Pancreas (tissue), 10 donors: ENCODE data around the gene IPO13. TPM values are rescaled to one million over a fixed set of nuclear protein-coding genes. Genes with fewer than 3 reads are reported as not detected.

ENCODE experiments used
- ATAC-seq, 4 donors: fragments of 200-7000 bp; cut with Tn5 transposase; one replicate each; pipeline versions ENCODE4 v1.8.0 to v1.9.1; 2020; ENCODE audit warnings: mild to moderate bottlenecking in 4 of 4, moderate library complexity in 4 of 4
- DNase-seq, 6 donors: peaks; one replicate each; pipeline ENCODE4 v3.0.0-alpha.2; 2020
- FAIRE-seq: peaks from 2 replicates; lab custom pipeline; 2012; peaks lifted over from hg19 to GRCh38; lab: Jason Lieb, UNC
- H3K27ac ChIP-seq, 4 donors: fragments of 200-600 bp; sonication (generic); 1 replicate in 3 of 4; 2 replicates in 1 of 4; pipeline versions ENCODE4 v1.5.0 to v1.8.0; 2020
- H3K27me3 ChIP-seq, 4 donors: fragments of 200-600 bp; one replicate each; pipeline ENCODE4 v1.8.0; 2021
- H3K36me3 ChIP-seq, 3 donors: fragments of 200-600 bp; sonication (generic) in 1 of 3; one replicate each; pipeline versions ENCODE4 v1.5.0 to v1.8.0; 2020 to 2021
- H3K4me1 ChIP-seq, 3 donors: fragments of 200-600 bp; one replicate each; pipeline ENCODE4 v1.8.0; 2021
- H3K4me3 ChIP-seq, 4 donors: fragments of 200-600 bp; sonication (generic) in 2 of 4; one replicate each; pipeline versions ENCODE4 v1.5.0 to v1.8.0; 2020 to 2021
- H3K9me3 ChIP-seq, 4 donors: fragments of 200-600 bp; one replicate each; pipeline ENCODE4 v1.8.0; 2021
- CTCF ChIP-seq, 4 donors: fragments of 200-600 bp; sonication (generic) in 3 of 4; IDR thresholded peaks; one replicate each; pipeline versions ENCODE4 v1.5.0 to v1.8.0; 2021; ENCODE audit warnings: antibody characterized with exemption in 4 of 4
- WGBS, 2 donors: extraction: QIAGEN DNeasy Blood & Tissue Kit; methylation state at CpG; one replicate each; pipeline ENCODE4 v1.1.7; 2013; 5-methylcytosine and 5-hydroxymethylcytosine counted together
- intact Hi-C, 3 donors: fragments of 100-400 bp; cut with DNase I; formaldehyde crosslinking; loops; one replicate each; pipeline versions ENCODE4 v1.11.1 to v1.14.2; 2022
- polyA plus RNA-seq, 2 donors: library from polyadenylated mRNA; stranded (reverse); fragments of 200-250 nt; gene quantifications; one replicate each; pipeline ENCODE4 v1.2.3, GENCODE V29; 2013
- total RNA-seq, 6 donors: library from RNA; stranded (reverse); fragmentation: NEBNext Ultra II Directional in 4 of 6; extraction: Animal tissue kit (Norgen Biotek cat#: 25700) in 4 of 6; gene quantifications; one replicate each; pipeline versions ENCODE4 v1.2.1 to v1.2.4, GENCODE V29; 2021 to 2023
- donor health status: healthy with polysubstance abuse.
- donor health status: DM: no; HTN: no; CAD: no; lungs with moderate emphysema.
- donor health status: DM: no; HTN: no; CAD: no.
- donor health status: control.
- donor health status: control.
- donor health status: Bipolar disorder and iron deficiency.
- donor health status: DM: yes; HTN: yes; CAD: no.
- donor health status: DM: no; HTN: no; CAD: no.
- donor health status: DM: no; HTN: no; CAD: no.
- donor health status: DM: yes; HTN: yes; CAD: no.

The IPO13 gene
- total and polyA plus RNA-seq, 8 donors = 6.7 to 24.3 (median 10.6) TPM

- H3K4me1 ChIP-seq = no peaks in the 10 kb centered on the region
- 81 to 87% methylated on average over 9 of the region's 9 CpGs for WGBS, 2 donors
- H3K36me3 ChIP-seq = peaks cover 0 to 17% (median 0%) of the 10 kb centered on the region in 3 donors
- H3K9me3 ChIP-seq = no peaks in the 10 kb centered on the region
- no peak overlapping the region for H3K4me3 ChIP-seq
- no peak for DNase-seq
- intact Hi-C loops = no loop called here
- no peak for ATAC-seq
- no peak for TF ChIP-seq CTCF (IDR thresholded peaks at IDR 0.05)
- H3K27me3 ChIP-seq = no peaks in the 10 kb centered on the region
- FAIRE-seq = no peak
- no peak overlapping the region for H3K27ac ChIP-seq
These were observed 11.9 kb downstream of the IPO13 start for GRCh38 chr1:43958351-43959255.

- Histone ChIP-seq H3K36me3 (peaks cover 0 to 17% (median 0%) of the 10 kb centered on the region in 3 donors), H3K27ac (no peak overlapping the region), H3K4me1 (no peaks in the 10 kb centered on the region), H3K27me3 (no peaks in the 10 kb centered on the region), H3K9me3 (no peaks in the 10 kb centered on the region), H3K4me3 (no peak overlapping the region)
- no peak for TF ChIP-seq CTCF (IDR thresholded peaks at IDR 0.05)
- DNase-seq = no peak
- WGBS, 2 donors = 91 to 93% methylated on average over 8 of the region's 8 CpGs
- FAIRE-seq = no peak
- intact Hi-C loops = no loop called here
- ATAC-seq = no peak
These were observed 14.0 kb downstream of the IPO13 start for GRCh38 chr1:43960798-43961197.

GRCh38 chr1:43961692-43962091, 14.9 kb downstream of the IPO13 start:
- no peak for DNase-seq
- WGBS, 2 donors = 80 to 85% methylated on average over 3 of the region's 3 CpGs
- ATAC-seq = no peak
- H3K4me1 ChIP-seq = no peaks in the 10 kb centered on the region
- H3K4me3 ChIP-seq = no peak overlapping the region
- no peak for TF ChIP-seq CTCF (IDR thresholded peaks at IDR 0.05)
- FAIRE-seq = no peak
- no peaks in the 10 kb centered on the region for H3K27me3 ChIP-seq
- H3K36me3 ChIP-seq = peaks cover 0 to 17% (median 0%) of the 10 kb centered on the region in 3 donors
- intact Hi-C loops = no loop called here
- H3K27ac ChIP-seq = no peak overlapping the region
- H3K9me3 ChIP-seq = no peaks in the 10 kb centered on the region

- no peak for ATAC-seq
- FAIRE-seq = no peak
- H3K4me3 ChIP-seq = no peak overlapping the region
- no peaks in the 10 kb centered on the region for H3K9me3 ChIP-seq
- intact Hi-C loops = no loop called here
- WGBS, 2 donors = 79 to 88% methylated on average over 2 of the region's 2 CpGs
- TF ChIP-seq CTCF (IDR thresholded peaks at IDR 0.05) = no peak
- H3K27me3 ChIP-seq = no peaks in the 10 kb centered on the region
- no peak for DNase-seq
- H3K36me3 ChIP-seq = peaks cover 0 to 17% (median 0%) of the 10 kb centered on the region in 3 donors
- H3K4me1 ChIP-seq = no peaks in the 10 kb centered on the region
- no peak overlapping the region for H3K27ac ChIP-seq
These were observed 15.6 kb downstream of the IPO13 start for GRCh38 chr1:43962324-43962723.

- Histone ChIP-seq H3K27ac (no peak overlapping the region), H3K36me3 (peaks cover 0 to 10% (median 0%) of the 10 kb centered on the region in 3 donors), H3K9me3 (no peaks in the 10 kb centered on the region), H3K27me3 (no peaks in the 10 kb centered on the region), H3K4me1 (no peaks in the 10 kb centered on the region), H3K4me3 (no peak overlapping the region)
- no peak for DNase-seq
- WGBS, 2 donors = 87 to 90% methylated on average over 3 of the region's 3 CpGs
- no peak for ATAC-seq
- TF ChIP-seq CTCF (IDR thresholded peaks at IDR 0.05) = no peak
- intact Hi-C loops = no loop called here
- no peak for FAIRE-seq
These were observed 16.3 kb downstream of the IPO13 start for GRCh38 chr1:43963006-43963405.
